Upper lobe of right lung (tissue), 1 donor: Measurements from ENCODE around the gene YEATS4. TPM values are rescaled to one million over a fixed set of nuclear protein-coding genes. Genes with fewer than 3 reads are reported as not detected.
A peak's percentile ranks its signal among the peaks of the same experiment; 100 is the strongest.

Experiments used
- ATAC-seq: fragments of 200-7000 bp; cut with Tn5 transposase; one replicate; pipeline ENCODE4 v1.9.1; 2020; ENCODE audit warnings: mild to moderate bottlenecking, moderate library complexity
- DNase-seq: peaks from one replicate; pipeline ENCODE4 v3.0.0-alpha.2; 2020
- H3K27ac ChIP-seq: fragments of 200-600 bp; one replicate; pipeline ENCODE4 v1.8.0; 2022
- H3K27me3 ChIP-seq: fragments of 200-600 bp; one replicate; pipeline ENCODE4 v1.8.0; 2022; ENCODE audit warnings: mild to moderate bottlenecking
- H3K36me3 ChIP-seq: fragments of 200-600 bp; one replicate; pipeline ENCODE4 v1.8.0; 2022
- H3K4me1 ChIP-seq: fragments of 200-600 bp; one replicate; pipeline ENCODE4 v1.8.0; 2022
- H3K4me3 ChIP-seq: fragments of 200-600 bp; one replicate; pipeline ENCODE4 v1.8.0; 2022; ENCODE audit warnings: mild to moderate bottlenecking
- H3K9me3 ChIP-seq: fragments of 200-600 bp; one replicate; pipeline ENCODE4 v1.8.0; 2022
- intact Hi-C: fragments of 100-400 bp; cut with DNase I; formaldehyde crosslinking; loops from one replicate; pipeline ENCODE4 v1.11.0; 2022
- total RNA-seq: library from RNA; stranded (reverse); fragmentation: NEBNext Ultra II Directional; extraction: Animal tissue kit (Norgen Biotek cat#: 25700); gene quantifications from one replicate; pipeline ENCODE4 v1.2.1, GENCODE V29; 2021
- TF ChIP-seq, protein P1 (sequence below): fragments of 200-600 bp; IDR thresholded peaks from one replicate; pipeline ENCODE4 v1.8.0; 2022; ENCODE audit warnings: antibody characterized with exemption
- donor health status: DM: no; HTN: yes; CAD: no; lungs with severe emphysema.

The YEATS4 gene
- total RNA-seq, 1 donor from 2014 or later = 11.4 TPM

DNA sequence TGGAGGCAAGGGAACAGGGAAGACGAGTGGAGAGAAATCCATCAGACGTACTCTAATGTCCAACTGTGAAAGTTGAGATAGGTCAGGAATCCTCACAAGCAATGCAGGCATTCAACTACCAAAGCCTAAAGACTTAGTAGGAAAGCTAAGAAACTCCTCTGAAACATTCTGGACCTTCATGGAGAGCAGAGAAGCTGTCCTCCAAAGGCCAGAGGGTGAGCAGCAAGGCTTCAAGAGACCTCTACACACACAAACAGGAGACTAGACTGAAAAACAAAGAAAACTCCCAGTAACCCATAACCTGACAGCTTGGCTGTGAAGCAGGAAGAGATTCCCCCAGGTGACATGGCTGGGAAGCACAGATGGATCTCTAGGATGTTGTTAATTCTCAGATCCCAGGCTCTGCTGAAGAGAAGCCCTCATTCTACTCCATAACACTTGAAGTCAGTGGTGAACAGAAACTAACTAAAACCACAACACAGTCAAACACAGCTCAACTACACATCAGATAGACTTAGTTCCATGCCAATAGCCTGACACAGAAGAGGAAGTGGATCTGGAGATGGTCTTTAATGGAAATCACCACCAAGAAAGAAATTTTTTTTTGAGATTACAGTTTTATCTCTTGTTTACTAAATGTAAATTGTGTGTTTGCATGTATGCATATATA is 34.6 kb upstream of the YEATS4 start:
- TF ChIP-seq, protein P1, sequence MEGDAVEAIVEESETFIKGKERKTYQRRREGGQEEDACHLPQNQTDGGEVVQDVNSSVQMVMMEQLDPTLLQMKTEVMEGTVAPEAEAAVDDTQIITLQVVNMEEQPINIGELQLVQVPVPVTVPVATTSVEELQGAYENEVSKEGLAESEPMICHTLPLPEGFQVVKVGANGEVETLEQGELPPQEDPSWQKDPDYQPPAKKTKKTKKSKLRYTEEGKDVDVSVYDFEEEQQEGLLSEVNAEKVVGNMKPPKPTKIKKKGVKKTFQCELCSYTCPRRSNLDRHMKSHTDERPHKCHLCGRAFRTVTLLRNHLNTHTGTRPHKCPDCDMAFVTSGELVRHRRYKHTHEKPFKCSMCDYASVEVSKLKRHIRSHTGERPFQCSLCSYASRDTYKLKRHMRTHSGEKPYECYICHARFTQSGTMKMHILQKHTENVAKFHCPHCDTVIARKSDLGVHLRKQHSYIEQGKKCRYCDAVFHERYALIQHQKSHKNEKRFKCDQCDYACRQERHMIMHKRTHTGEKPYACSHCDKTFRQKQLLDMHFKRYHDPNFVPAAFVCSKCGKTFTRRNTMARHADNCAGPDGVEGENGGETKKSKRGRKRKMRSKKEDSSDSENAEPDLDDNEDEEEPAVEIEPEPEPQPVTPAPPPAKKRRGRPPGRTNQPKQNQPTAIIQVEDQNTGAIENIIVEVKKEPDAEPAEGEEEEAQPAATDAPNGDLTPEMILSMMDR = no peak
- ATAC-seq (no peak), DNase-seq (no peak)
- Histone ChIP-seq H3K27me3 (no peaks in the 10 kb centered on the region), H3K36me3 (no peaks in the 10 kb centered on the region), H3K9me3 (no peaks in the 10 kb centered on the region), H3K4me1 (no peaks in the 10 kb centered on the region), H3K4me3 (no peak overlapping the region), H3K27ac (no peak overlapping the region)
- intact Hi-C loops = no loop called here

DNA sequence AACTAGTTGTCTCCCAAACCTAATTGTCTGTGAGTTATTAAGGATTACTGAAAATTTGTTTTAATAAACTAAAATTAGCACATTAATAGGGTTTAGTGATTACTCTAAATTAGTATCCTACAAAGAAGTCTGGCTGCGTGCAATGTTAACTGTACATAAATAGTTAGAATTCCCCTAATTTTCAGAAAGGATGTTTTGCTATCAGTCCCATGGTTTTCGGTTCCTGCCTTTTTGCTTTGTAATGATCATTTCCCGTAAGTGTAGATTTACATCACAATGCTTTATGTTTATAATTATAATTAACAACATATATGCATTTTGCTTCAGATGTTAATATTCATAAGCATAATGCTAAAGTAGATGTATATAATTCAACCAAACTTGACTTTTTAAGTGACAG is 31.1 kb upstream of the YEATS4 start:
- intact Hi-C loops = no loop called here
- ATAC-seq = no peak
- no peaks in the 10 kb centered on the region for H3K36me3 ChIP-seq
- no peak for DNase-seq
- no peaks in the 10 kb centered on the region for H3K9me3 ChIP-seq
- TF ChIP-seq, protein P1 = no peak
- no peak overlapping the region for H3K4me3 ChIP-seq
- no peaks in the 10 kb centered on the region for H3K27me3 ChIP-seq
- H3K27ac ChIP-seq = no peak overlapping the region
- peaks cover 16% of the 10 kb centered on the region for H3K4me1 ChIP-seq

DNA sequence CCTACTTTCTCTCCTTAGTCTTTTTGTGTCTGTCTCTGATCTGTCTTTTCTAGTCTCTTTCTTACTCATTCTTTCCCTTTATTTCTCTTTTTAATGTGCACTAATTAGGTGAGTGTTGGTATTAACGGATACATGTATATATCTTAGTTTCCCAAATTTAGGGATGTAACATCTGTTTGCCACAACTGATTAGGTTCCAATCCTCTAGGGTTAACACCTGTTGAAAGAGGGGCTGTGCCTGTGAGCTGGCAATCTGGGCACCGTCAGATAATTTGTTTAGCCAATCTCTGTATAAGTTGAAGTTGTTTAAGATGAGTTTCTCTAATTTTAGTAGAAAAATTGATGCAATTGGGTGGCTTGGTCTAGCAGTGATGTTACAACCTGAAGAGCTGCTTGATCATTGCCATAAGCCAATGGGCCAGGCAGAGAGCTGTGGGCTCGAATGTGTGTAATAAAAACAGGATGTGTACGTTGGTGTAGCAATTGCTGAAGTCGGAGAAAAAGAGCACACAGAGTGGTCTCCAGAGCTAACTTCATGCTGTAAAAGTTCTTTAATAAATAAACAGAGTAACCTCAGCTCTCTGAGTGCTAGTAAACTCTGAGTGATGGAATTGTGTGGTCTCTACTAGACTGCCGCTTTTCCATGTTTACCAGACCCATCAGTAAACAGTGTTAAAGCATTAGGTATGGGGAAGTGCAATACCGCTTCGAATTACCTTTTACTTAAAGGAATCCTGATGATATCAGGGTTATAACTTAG is 29.7 kb upstream of the YEATS4 start:
- no peaks in the 10 kb centered on the region for H3K27me3 ChIP-seq
- TF ChIP-seq, protein P1 = no peak
- H3K27ac ChIP-seq = peak overlapping the region; percentile 87
- no peak for DNase-seq
- no peaks in the 10 kb centered on the region for H3K36me3 ChIP-seq
- no peaks in the 10 kb centered on the region for H3K9me3 ChIP-seq
- peak overlapping the region; percentile 55 for H3K4me3 ChIP-seq
- H3K4me1 ChIP-seq = peaks cover 16% of the 10 kb centered on the region
- ATAC-seq = peak; percentile 12
- intact Hi-C loops = no loop called here

DNA sequence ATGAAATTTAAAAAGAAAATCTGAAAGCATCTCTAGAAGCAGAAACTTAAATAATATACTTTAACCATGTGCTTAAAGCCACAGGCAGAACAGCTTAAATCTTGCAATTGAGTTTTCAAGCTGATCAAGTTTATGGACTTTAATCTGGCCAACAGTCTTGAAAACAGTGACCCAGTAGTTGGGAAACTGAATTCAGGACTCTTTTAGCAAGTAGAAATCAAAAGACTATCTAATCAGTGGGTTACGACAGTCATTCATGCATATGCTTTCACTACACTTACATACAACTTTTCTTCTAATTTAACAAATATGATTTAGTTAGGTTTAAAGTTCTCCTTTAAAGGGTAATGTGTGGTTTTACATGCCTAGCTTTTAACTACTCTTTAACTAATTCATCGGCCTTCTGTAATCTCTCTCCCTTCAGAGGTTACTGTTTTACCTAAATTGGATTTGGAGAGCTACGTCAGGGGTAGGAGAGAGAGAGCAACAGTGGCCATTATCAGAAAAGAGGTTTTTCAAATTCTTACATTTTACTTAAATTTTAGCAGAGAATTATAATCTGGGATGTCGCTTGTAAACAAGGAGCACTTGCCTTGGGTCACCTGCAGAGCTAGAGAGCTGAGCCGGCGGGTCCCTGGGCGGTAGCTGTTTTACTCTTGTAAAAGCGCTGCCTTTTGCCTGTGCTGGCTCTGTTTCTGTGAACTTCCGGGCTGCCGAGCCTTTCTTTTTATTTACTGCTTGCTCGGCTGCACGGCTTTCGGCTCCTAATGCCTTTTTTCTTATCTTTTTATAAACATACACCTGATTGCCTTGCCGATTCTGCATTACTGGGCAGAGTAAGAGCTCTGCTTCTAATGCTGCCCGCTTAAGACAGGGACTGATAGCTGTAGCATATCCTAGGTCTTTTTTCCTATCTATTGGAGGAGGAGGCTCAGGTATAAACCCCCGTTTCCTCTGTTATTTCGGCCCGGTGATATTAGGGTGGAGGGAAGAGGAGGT is 28.8 kb upstream of the YEATS4 start:
- Histone ChIP-seq H3K36me3 (no peaks in the 10 kb centered on the region), H3K4me3 (peak overlapping the region; percentile 55), H3K27ac (peak overlapping the region; percentile 87), H3K27me3 (no peaks in the 10 kb centered on the region), H3K4me1 (peaks cover 16% of the 10 kb centered on the region), H3K9me3 (no peaks in the 10 kb centered on the region)
- peak; percentile 70 for DNase-seq
- intact Hi-C loops = no loop called here
- ATAC-seq = peak; percentile 78
- TF ChIP-seq, protein P1 = no peak

DNA sequence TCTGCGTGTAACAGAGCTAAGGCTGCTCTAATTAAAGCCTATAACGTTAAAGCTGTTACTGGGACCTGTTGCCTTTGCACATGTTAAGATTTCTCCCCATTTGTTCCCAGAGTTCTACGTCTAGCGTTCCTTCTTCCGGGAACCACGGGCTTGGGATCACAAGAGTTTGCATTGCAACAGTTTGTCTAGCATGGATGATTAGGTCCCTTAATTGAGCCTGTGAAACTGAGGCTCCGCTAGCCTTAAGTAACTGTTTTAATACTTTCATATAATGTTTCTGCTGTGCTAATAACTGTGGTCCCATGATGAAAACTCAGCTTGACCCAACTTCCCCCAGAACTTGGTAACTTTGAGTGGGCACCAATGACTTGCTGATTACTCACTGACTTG is 28.0 kb upstream of the YEATS4 start:
- Histone ChIP-seq H3K27ac (peak overlapping the region; percentile 87), H3K9me3 (no peaks in the 10 kb centered on the region), H3K4me3 (peak overlapping the region; percentile 55), H3K4me1 (peaks cover 16% of the 10 kb centered on the region), H3K36me3 (no peaks in the 10 kb centered on the region), H3K27me3 (no peaks in the 10 kb centered on the region)
- intact Hi-C loops = no loop called here
- peak; percentile 60 for ATAC-seq
- no peak for DNase-seq
- TF ChIP-seq, protein P1 = no peak
